GM19328 (cell line): Measurements from ENCODE around the gene UIMC1.

Experiments used
- ATAC-seq: cut with Tn5 transposase; IDR thresholded peaks from one replicate; pipeline ENCODE4 v1.9.1; 2021; ENCODE audit warnings: mild to moderate bottlenecking, moderate library complexity; ENCODE audit not compliant: unreplicated experiment

The UIMC1 gene

DNA sequence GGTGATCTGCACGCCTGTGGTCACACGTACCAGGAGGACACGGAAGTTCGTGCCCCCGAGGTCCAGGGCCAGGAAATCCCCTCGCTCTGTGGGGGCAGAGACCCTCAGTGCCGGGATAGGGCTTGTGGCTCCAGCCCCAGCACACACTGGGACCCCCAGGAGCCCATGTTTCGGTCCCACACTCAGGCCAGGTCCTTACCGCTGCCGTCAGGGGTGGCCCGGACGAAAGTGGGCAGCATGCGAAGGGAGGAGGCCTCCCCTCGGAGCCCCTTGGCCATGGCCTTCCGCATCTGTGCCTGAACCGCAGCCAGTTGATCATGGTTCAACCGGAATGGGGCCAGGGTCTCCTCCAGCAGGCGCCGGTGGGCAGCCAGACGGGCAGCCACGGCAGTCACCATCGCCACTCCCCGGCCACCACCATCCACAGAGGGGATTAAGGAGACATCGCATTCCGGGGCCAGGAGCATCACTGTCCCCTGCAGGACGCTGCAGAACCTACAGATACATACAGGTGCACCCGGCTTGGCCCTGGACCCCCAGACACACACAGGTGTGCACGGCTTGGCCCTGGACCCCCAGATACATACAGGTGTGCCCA lies 119.2 kb downstream of the UIMC1 start:
- ATAC-seq: no peak

DNA sequence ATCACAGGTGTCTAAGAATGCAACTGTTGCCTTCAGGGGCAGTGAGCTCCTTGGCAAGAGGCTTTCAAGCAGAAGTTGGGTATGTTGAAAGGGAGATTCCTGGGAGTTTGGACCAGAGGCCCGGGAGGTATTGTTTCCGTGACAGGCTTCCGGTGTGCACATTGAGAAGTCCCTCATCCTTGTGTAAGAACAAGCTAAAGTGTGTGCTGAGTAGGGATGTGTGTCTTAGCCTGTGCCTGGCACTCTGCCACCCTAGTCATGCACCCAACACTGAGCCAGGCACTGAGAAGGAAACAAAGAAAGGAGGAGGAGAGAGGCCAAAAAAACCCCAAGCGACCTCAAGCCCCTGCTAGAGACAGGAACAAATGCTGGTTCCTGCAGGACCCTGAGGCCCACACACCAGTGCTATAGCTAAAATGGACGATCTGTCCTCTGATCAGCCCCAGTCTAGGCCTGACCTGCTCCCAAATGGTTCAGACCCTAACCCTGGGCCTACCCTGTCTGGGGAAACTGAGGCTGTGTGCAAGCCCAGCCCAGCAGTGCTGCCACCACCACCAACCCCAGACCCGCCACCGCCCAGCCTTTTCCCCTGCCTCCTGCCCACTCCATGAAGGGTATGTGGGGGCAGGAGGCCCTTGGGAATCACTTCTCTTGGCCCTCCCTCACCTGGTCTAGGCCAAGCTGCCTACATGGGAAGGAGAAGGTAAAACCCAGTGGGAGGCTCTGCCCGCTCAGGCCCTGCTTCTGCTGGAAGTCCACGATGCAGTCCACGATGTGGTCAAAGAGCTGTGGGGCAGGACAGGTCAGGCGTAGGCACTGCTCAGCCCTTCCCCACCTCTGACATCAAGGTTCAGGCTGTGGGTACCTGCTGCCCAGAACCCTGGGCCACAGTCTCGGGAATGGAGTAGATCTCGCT lies 120.0 kb downstream of the UIMC1 start:
- ATAC-seq: no peak

DNA sequence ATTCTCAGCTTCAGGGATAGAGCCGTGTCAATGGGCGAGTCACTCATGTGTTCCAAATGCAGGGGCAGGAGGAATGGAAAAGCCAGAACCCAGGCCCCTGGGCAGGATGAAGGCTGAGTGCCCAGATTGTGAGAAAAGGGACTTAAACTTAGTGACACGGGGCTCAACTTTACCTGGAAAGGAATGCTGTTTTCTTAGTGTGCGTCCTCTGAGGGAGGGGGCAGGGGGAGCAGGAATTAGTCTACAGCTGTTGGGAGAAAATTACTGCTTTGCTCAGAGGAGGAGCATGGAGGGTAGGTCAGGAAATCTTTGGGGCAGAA lies 122.0 kb downstream of the UIMC1 start:
- no peak for ATAC-seq

DNA sequence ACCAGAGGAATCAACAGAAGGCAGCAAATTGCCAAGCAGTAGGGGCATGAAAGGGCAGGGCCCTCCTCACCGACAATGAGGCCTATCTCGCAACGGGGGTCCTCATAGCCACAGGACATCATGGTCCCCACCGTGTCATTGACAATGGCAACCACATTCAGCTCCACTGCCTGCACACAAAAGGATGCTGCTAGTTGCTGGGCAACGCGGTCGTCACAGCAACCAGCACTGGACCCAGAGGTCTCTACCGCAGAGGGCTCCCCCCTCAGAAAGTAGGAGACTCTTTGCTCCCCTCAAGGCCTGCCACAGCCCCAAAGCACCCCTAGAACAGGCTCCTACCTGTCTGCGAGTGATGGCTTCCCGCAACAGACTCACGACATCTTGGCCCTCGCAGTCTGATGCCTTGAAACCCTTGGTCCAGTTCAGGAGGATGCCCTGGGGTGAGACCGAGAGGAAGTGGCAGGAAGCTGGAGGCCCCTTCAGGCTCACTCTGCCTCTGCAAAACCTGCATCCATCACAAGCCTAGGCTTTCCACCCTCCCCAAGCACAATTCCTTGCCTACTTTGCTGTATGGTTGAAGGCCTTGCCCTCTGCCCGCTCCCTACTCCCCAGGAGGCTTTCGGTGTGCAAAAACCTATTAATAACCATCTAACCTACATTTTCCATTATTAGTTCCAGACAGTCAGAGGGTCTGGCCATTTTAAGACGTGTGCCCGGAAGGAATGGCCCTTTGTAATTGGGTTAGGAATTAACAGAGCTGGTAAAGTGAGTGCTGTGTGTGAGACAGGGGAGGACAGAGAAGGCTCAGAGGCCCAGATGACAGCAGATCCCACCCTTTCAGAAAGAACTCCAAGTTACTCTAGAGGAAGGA lies 122.6 kb downstream of the UIMC1 start:
- ATAC-seq: no peak

DNA sequence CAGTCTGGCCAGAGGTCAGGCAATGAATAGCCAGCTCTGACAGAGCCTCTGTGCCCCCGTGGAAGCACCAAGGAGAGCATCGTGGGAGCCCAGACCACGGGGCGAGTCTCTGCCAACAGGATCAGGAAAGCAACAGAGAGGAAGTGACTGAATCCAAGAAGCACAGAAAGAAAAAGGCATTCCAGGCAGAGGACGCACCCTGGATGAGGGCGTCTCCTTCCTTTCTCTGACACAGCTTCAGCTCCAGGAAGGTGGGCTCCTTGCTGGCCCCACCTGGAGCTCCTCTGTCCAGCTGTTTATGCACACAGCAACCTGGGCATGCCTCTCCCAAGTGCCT lies 124.0 kb downstream of the UIMC1 start:
- no peak for ATAC-seq

DNA sequence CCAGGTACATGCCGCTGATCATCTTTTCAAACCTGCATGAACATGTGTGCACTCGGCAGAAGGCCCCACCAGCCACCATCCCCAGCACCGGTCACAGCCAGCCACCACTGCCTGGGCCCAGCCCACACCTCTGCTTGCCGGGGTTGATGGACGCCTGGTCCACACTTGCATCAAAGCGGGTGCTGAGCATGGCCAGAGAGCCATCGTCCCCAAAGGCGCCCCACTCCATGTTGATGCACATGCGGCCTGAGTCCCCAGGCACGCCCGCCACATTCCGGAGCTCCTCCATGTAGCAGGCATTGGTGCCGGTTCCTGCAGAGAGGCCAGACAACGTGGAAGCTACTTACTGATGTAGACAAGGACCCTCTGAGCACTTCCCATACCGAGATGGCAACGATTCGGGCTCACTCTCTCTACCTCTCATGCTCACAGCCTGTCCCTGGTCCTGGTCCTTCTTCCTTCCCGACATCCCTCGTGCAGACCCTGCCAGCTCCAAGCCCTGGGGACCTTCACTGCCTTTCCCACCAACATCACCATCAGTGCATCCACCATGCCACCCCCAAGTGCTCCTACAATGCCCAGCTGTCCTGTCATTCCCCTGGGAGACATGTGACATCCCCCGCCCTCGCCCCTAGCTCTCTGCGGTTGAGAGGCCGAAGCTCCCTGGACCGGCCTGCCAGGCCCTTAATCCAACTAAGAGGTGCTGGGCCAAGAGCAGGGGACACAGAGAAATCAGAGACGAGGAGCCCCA lies 124.6 kb downstream of the UIMC1 start:
- no peak for ATAC-seq

DNA sequence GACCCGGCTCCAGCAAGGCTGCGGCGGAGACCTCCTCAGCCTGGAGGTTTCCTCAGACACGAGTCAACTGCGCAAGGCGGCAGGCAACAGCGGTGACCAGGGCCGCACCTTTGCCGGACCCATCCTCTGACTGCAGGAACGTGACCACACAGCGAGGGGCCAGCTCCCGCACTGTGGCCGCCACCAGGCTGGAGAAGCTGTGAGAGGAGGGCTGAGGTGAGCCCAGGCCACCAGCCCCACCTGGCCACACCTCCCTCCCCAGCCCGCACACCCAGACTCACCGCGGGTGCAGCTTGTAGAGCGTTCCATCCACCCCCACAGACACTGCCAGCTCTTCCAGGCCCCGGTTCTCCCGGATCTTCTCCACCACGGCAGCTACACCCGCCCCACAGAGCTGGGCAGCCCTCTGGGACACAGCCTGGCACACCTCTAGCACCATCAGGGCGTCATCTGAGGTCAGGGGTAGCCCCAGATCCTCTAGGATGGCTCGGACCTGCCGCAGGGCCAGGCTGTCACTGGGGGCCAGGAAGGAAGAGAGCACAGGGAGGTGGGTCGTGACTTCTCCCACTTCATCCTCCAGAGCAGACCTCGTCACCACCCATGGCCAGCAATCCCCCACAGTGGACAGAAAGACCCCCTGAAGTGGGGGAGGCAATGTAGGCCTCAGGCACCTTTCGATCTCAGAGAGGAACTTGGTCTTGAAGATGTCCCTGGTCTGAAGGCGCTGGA lies 125.4 kb downstream of the UIMC1 start:
- ATAC-seq: no peak

DNA sequence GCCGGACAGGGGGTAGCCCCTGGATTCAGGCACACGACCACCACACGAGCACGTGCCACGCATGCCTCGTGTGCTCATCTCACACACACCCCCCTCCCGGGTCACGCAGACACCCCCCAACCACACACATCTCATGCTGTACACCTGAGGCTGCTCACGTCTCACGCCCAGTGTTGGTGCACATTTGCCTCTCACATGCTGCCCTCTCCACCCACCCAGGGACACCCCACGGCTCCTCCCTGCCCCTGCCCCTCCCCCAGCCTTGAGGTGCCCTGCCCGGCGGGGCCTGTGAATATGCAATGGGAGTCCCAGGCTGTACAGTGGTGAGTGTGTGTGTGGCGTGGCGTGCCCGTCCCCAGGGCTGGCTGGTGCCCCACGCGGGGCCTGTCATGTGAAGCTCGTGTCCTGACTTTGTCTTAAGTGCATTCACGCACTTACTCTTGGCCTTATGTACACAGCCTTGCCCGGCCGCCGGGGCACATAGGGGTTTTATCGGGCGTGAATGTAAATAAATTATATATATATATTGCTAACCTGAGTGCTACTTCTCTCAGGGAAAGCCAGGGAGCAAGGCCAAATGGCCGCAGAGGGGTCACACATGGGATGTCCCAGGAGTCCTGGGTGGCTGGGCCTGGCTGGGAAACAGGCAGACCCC lies 126.1 kb downstream of the UIMC1 start:
- ATAC-seq: no peak

DNA sequence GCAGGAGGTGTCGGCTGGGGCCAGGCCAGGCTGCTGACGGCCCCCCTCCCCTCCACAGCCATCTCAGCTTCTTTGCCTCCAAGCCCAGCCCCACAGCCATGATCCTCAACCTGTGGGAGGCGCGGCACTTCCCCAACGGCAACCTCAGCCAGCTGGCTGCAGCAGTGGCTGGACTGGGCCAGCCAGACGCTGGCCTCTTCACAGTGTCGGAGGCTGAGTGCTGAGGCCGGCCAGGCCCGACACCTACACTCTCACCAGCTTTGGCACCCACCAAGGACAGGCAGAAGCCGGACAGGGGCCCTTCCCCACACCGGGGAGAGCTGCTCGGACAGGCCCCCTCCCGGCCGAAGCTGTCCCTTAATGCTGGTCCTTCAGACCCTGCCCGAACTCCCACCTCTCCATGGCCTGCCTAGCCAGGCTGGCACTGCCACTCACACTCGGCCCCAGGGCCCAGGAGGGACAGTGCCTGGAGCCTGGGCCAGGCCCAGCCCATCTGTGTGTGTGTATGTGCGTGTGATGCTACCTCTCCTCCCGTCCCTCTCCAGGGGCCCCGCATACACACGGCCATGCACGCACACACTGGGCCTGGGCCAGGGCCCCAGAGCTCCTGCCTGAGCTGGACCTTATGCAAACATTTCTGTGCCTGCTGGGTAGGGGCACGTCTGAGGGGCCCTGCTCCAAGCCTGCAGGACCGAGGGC lies 126.8 kb downstream of the UIMC1 start:
- ATAC-seq: no peak

DNA sequence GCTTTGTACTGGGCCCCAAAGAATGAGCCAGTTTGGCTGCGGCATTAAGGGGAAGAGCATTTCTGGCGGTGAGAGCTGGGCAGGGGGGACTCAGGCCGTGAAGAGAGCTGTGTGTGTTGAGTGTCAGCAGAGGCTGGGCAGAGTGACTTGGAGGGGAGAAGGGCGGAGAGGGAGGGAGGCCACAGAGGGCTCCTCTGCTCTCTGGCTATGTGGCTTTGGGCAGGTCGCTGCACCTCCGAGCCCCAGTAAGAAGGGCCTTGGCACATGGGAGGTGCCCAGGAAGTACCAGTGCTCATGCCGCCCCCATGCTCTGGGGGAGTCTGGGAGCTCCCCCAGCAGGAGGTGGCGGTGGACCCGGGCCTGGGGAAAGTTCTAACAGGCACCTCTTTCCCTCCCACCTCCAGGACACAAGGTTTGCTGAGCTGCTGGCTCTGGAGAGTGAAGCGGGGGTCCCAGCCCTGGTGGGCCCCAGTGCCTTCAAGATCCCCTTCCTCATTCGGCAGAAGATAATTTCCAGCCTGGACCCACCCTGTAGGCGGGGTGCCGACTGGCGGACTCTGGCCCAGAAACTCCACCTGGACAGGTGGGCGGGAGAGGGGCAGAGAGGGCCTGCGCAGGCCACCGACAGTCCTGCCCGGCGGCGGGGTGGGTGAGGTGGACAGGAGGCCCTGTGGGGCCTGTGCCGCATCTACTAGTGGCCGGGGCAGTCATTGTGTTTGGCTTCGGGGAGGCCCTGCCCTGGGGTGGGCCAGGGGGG lies 127.5 kb downstream of the UIMC1 start:
- no peak for ATAC-seq

DNA sequence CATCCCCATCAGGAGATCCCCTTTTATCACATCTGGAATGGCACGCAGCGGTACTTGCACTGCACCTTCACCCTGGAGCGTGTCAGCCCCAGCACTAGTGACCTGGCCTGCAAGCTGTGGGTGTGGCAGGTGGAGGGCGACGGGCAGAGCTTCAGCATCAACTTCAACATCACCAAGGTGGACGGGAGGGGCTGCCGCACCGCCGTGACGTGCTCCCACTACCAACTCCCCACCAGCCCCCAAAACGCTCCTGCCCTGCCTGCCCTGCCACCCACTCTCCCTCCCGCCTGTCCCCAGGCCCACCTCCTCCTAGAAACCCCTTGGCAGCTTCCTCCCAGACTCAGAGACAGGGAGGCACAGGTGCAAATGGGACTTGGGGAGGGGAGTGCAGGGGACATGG lies 128.1 kb downstream of the UIMC1 start:
- no peak for ATAC-seq

DNA sequence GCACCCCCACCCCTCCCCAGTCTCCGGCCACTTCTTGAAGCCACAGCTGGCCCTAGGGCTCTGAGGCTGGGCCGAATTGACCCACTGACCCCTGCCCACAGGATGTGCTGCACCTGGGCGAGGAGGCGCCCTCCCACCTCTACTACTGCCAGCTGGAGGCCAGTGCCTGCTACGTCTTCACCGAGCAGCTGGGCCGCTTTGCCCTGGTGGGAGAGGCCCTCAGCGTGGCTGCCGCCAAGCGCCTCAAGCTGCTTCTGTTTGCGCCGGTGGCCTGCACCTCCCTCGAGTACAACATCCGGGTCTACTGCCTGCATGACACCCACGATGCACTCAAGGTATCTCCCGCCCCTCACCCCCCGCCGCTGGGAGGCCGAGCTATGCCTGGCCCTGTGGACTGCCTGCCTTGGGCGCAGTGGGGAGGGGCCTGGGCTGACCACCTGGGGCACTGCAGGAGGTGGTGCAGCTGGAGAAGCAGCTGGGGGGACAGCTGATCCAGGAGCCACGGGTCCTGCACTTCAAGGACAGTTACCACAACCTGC lies 128.7 kb downstream of the UIMC1 start:
- ATAC-seq: no peak

DNA sequence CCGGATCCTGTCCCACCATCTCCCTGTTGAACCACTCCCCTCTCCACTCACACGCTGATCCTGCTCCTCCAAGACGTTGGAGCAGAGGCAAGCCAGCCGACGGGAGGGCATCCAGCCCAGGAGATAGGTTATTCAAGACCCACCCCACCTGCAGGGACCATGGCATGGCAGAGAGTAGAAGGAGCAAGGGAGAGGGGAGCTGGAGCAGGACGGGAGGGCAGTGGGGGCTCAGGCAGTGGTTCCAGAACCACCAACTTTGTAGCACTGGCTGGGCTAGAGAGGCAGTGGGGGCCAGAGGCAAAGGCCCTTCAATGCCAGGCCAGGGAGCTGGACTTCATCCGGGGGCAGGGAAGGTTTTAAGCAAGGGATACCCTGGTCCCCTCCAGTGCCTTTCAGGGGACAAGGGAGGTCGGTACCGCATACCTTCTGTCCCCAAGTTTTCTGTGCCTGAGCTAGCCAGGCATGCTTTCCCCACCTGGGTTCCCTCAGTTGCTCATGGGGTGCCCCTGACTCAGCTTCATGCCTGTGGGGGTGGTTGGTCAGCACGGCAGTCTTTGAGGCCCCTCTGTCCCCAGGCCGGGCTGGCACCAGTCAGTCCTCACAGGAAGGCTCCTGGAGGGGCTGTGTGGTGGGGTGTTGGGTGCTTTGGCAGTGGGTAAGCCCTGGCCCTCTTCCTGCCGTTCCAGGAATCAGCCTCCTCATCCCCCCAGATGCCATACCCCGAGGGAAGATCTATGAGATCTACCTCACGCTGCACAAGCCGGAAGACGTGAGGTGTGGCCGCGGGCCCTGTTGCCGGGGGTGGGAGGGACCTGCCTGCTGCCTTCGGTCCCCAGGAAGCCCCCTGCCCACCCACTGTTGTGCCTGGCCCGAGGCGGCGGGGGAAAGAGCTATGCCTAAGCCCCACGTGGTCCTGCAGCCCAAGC lies 129.8 kb downstream of the UIMC1 start:
- no peak for ATAC-seq

DNA sequence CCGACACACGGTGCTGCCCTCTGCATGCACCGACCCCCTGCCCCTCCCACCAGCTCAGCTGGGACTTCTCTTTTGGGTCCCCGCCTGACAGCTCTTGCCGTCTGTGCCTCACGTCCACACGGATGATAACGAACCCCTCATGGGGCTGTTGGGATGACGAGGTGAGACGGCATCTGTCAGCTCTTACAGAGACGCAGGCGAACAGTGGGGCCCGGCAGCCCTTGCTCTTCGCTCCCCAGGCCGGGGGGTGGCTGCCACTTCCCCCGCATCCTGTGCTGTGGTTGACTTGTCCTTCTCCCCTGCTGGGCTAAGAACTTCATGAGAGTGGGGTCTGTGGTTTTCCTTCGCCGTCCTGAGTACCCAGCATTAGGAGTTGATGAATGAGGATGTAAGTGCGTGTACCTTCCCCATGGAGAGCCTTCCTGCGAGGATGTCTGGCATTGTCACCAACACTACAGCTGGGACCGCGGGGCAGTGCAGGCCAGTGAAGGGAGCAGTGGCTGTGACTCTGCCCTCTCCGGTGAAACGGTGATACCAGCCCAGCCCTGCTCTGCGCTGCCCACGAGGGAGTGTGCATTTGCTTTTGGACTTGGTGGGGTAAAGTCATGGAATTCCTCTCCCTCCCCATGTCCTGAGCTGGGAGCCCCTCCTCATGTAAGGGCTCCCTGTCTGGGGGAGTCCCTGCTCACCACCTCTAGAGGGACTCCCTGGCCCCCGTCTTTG lies 130.6 kb downstream of the UIMC1 start:
- no peak for ATAC-seq

DNA sequence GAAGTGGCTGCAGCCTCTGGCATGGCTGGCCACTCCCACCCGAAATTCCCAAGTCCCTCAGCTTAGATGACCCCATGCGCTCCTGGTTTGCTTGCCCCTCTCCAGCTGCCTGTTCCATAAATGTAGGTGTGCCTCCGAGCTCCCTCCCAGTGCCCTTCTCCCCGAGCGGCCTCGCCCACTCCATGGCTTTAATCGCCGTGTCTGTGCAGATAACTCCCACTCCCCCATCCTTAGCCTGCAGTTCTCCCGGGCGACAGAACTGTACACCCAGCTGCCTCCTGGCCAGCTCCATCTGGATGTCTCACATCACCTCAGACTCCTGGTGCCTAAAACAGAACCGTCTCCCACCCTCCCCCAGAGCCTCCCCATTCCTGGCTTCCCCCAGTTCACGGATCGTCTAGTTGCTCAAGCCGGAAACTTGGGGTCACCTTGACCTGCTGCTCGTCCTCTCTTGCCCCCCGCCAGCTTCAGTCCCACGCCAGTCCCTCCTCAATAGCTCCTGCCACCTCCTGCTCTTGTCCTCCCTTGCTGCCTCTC lies 131.5 kb downstream of the UIMC1 start:
- ATAC-seq: no peak

DNA sequence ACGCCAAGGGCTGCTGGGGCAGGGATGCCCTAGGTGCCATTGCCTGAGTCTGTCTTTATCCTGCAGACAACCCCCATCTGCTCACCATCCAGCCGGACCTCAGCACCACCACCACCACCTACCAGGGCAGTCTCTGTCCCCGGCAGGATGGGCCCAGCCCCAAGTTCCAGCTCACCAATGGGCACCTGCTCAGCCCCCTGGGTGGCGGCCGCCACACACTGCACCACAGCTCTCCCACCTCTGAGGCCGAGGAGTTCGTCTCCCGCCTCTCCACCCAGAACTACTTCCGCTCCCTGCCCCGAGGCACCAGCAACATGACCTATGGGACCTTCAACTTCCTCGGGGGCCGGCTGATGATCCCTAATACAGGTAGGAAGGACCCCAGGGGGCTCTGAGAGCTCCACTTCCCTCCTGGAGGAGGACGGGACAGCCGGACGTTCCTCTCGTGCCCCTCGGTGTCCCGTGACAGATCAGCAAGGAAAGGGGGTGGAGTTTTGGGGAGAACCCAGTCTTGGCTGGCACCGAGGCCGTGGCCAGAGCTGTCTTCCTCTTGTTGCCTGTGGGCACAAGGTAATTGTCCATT lies 132.3 kb downstream of the UIMC1 start:
- no peak for ATAC-seq
